Measurements from ENCODE around the gene HS2ST1.

HS2ST1 gene

DNA sequence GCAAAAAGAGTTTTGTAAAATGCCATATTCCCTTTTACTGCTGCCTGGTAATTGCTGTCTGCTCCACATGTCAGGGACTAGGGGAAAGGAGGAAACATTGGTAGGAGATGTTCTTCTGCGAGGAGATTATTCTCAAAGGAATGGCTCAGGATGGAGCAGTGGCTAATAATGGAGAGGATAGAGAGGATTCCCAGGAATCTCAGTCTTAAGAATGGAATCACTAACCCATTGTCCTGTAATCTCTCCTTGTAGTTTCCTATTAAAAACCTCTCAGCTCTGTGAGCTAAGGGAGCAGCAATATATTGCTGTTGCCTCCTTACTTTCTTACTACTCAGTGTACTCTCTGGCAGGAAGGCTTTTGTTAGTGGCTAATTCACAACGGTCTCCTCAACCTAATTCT is 175.4 kb downstream of the HS2ST1 start:
- DNase-seq: no peak

DNA sequence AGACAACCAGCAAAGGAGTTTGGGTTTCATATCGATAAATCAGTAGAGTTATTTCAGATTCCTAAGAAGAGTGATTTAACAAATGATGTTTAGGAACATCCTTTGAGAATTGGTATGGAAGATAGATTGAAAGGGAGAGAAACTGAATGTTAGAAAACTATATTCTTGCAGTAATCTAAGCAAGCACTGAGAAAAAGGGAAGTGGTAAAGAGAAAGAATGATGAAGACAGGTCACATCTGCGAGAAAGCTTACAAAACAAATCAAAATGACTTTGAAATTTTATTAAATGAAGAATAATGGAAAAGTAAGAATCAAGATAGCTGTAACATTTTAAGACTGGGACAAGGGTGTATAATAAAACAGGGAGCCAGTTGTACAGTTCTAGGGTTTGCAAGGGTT is 177.0 kb downstream of the HS2ST1 start:
- Histone ChIP-seq H3K36me3 (no peaks in the 10 kb centered on the region), H3K4me3 (no peak overlapping the region), H3K4me1 (no peaks in the 10 kb centered on the region), H3K27me3 (no peaks in the 10 kb centered on the region), H3K9me3 (no peaks in the 10 kb centered on the region), H3K27ac (no peak overlapping the region)
- intact Hi-C loops (cut with DNase I; ENCODE audit: low total_unique reads): no loop called here
- no peak for DNase-seq
- TF ChIP-seq, protein P1, sequence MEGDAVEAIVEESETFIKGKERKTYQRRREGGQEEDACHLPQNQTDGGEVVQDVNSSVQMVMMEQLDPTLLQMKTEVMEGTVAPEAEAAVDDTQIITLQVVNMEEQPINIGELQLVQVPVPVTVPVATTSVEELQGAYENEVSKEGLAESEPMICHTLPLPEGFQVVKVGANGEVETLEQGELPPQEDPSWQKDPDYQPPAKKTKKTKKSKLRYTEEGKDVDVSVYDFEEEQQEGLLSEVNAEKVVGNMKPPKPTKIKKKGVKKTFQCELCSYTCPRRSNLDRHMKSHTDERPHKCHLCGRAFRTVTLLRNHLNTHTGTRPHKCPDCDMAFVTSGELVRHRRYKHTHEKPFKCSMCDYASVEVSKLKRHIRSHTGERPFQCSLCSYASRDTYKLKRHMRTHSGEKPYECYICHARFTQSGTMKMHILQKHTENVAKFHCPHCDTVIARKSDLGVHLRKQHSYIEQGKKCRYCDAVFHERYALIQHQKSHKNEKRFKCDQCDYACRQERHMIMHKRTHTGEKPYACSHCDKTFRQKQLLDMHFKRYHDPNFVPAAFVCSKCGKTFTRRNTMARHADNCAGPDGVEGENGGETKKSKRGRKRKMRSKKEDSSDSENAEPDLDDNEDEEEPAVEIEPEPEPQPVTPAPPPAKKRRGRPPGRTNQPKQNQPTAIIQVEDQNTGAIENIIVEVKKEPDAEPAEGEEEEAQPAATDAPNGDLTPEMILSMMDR (IDR thresholded peaks at IDR 0.05): no peak

More for the DNA sequence above, 175.4 kb downstream of the HS2ST1 start:
- no peaks in the 10 kb centered on the region for H3K36me3 ChIP-seq
- H3K9me3 ChIP-seq: no peaks in the 10 kb centered on the region
- no peaks in the 10 kb centered on the region for H3K27me3 ChIP-seq
- no peak overlapping the region for H3K4me3 ChIP-seq
- no peaks in the 10 kb centered on the region for H3K4me1 ChIP-seq
- H3K27ac ChIP-seq: no peak overlapping the region
- TF ChIP-seq, protein P1 (IDR thresholded peaks at IDR 0.05): no peak
- intact Hi-C loops (cut with DNase I; ENCODE audit: low total_unique reads): no loop called here

DNA sequence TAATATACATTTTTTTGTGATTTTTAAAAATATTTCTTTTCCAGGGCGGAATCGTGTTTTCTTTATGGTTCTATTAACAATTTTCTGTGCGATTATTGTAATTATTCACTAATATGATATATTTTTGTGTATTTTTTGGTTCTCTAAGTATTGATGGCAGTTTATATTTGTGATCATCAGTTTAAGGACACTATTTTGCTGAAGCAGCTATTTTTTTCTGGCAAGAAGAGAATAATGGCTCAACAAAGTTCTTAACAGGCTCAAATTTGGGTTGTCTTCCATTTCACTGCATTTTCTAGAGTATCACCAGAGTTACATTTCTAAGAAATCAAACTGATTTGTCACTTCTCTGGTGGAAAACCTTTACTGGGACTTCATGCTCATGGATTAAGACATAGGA is 178.4 kb downstream of the HS2ST1 start:
- no peak overlapping the region for H3K27ac ChIP-seq
- H3K9me3 ChIP-seq: no peaks in the 10 kb centered on the region
- DNase-seq: no peak
- TF ChIP-seq, protein P1 (IDR thresholded peaks at IDR 0.05): no peak
- H3K36me3 ChIP-seq: no peaks in the 10 kb centered on the region
- intact Hi-C loops (cut with DNase I; ENCODE audit: low total_unique reads): no loop called here
- H3K27me3 ChIP-seq: no peaks in the 10 kb centered on the region
- no peak overlapping the region for H3K4me3 ChIP-seq
- no peaks in the 10 kb centered on the region for H3K4me1 ChIP-seq

DNA sequence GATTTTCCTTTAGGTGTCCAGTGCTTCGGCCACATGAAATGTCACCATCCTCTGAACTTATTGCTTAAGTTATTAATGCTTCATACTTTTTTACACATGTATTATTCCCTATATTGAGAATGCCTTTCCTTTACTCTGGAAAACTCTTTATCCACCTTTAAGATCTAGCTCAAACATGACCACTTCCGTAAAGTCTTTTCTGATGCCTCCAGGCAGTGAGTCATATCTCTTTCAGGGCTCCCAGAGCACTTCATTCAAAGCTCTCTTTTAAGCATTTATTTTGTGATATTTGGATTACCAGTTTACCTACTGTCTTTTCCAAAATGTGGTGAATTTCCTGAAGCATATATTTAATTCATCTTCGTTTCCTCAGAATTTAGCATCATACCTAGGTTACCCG is 178.9 kb downstream of the HS2ST1 start:
- TF ChIP-seq, protein P1 (IDR thresholded peaks at IDR 0.05): no peak
- Histone ChIP-seq H3K4me3 (no peak overlapping the region), H3K9me3 (no peaks in the 10 kb centered on the region), H3K27ac (no peak overlapping the region), H3K36me3 (no peaks in the 10 kb centered on the region), H3K27me3 (no peaks in the 10 kb centered on the region), H3K4me1 (no peaks in the 10 kb centered on the region)
- intact Hi-C loops (cut with DNase I; ENCODE audit: low total_unique reads): no loop called here
- no peak for DNase-seq

DNA sequence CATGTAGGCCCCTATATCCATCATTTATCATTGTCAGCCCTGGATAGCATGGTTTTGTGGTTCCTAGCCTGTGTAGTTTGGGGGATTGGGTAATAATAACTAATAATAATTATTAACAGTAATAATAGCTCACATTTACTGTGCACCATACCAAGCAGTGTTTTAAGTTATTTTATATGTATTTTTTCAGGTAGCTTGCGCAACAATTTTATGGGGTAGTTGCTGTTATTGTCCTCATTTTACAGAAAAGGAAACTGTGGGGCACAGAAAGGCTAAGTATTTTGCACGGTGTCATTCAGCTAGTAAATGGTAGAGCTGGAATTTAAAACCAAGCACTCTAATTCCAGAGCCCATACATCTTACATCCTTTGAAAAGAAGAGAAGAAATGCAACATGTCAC is 179.8 kb downstream of the HS2ST1 start:
- Histone ChIP-seq H3K36me3 (peaks cover 0 to 4% (median 0%) of the 10 kb centered on the region in 3 donors), H3K27me3 (no peaks in the 10 kb centered on the region), H3K9me3 (no peaks in the 10 kb centered on the region), H3K27ac (no peak overlapping the region), H3K4me3 (no peak overlapping the region), H3K4me1 (no peaks in the 10 kb centered on the region)
- TF ChIP-seq, protein P1 (IDR thresholded peaks at IDR 0.05): no peak
- intact Hi-C loops (cut with DNase I; ENCODE audit: low total_unique reads): no loop called here
- no peak for DNase-seq

DNA sequence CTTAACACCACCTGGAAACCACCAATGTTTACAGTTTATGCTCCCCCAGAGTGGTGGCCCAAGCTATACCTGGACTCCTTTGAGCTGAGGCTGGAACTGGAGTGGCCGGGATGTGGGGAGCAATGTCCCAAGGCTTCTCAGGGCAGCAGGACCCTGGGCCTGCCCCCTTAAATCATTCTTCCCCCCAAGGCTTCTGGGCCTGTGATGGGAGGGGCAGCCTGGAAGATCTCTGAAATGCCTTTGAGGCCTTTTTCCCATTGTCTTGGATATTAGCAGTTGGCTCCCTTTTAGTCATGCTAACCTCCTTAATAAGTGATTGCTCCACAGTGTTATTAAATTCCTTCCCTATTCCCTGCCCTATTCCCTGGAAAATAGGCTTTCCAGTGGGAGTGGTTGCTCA is 185.8 kb downstream of the HS2ST1 start:
- Histone ChIP-seq H3K27me3 (no peaks in the 10 kb centered on the region), H3K36me3 (peaks cover 0 to 7% (median 4%) of the 10 kb centered on the region in 3 donors), H3K4me1 (no peaks in the 10 kb centered on the region), H3K9me3 (peaks cover 0 to 12% (median 8%) of the 10 kb centered on the region in 3 donors), H3K27ac (no peak overlapping the region), H3K4me3 (no peak overlapping the region)
- DNase-seq: no peak
- TF ChIP-seq, protein P1 (IDR thresholded peaks at IDR 0.05): no peak
- intact Hi-C loops (cut with DNase I; ENCODE audit: low total_unique reads): no loop called here
